Loucy (cell line): ENCODE measurements around the gene SLC9C2.

Experiments used
- H2AFZ ChIP-seq: fragments of 200-600 bp; sonication (generic); 2 replicates; pipeline ENCODE4 v1.6.0; 2016; ENCODE audit warnings: antibody characterized with exemption, mild to moderate bottlenecking, low read length, moderate library complexity
- H3F3A ChIP-seq: fragments of 200-600 bp; 2 replicates; pipeline ENCODE4 v1.6.0; 2016; ENCODE audit warnings: antibody characterized with exemption, low read depth, mild to moderate bottlenecking
- H3K27me3 ChIP-seq: fragments of 200-600 bp; sonication (generic); 2 replicates; pipeline ENCODE4 v1.6.1; 2014; ENCODE audit warnings: low read length, mild to moderate bottlenecking; ENCODE audit not compliant: insufficient read depth, poor library complexity, severe bottlenecking
- H3K36me3 ChIP-seq: fragments of 200-600 bp; sonication (generic); 2 replicates; pipeline ENCODE4 v1.6.1; 2016; ENCODE audit warnings: low read length; ENCODE audit not compliant: insufficient read depth
- H3K4me1 ChIP-seq: fragments of 200-600 bp; sonication (generic); 2 replicates; pipeline ENCODE4 v1.5.1; 2014; ENCODE audit warnings: low read length, mild to moderate bottlenecking; ENCODE audit not compliant: insufficient read depth, poor library complexity, severe bottlenecking
- H3K4me2 ChIP-seq: fragments of 200-600 bp; sonication (generic); 2 replicates; pipeline ENCODE4 v1.6.0; 2014; ENCODE audit warnings: antibody characterized with exemption, low read length, low read depth, mild to moderate bottlenecking; ENCODE audit not compliant: poor library complexity, severe bottlenecking
- H3K4me3 ChIP-seq: fragments of 200-600 bp; sonication (generic); 2 replicates; pipeline ENCODE4 v1.5.1; 2014; ENCODE audit warnings: low read length, mild to moderate bottlenecking, mixed read lengths; ENCODE audit not compliant: poor library complexity, severe bottlenecking
- H3K79me2 ChIP-seq: fragments of 200-600 bp; sonication (generic); 2 replicates; pipeline ENCODE4 v1.6.1; 2014; ENCODE audit warnings: low read length; ENCODE audit not compliant: insufficient read depth
- H3K9ac ChIP-seq: fragments of 200-600 bp; sonication (generic); 2 replicates; pipeline ENCODE4 v1.6.0; 2014; ENCODE audit warnings: mild to moderate bottlenecking, low read depth, low read length, moderate library complexity; ENCODE audit not compliant: poor library complexity, severe bottlenecking
- H3K9me2 ChIP-seq: fragments of 200-600 bp; sonication (generic); replicated peaks from 2 replicates; pipeline ENCODE4 v1.6.1; 2016; ENCODE audit warnings: low read depth, low read length, mixed read lengths
- H3K9me3 ChIP-seq: fragments of 200-600 bp; sonication (generic); 2 replicates; pipeline ENCODE4 v1.6.1; 2014; ENCODE audit warnings: mild to moderate bottlenecking, antibody characterized with exemption, low read length, low read depth; ENCODE audit not compliant: insufficient read depth
- H4K20me1 ChIP-seq: fragments of 200-600 bp; sonication (generic); 2 replicates; pipeline ENCODE4 v1.6.0; 2014; ENCODE audit warnings: antibody characterized with exemption, low read length, mild to moderate bottlenecking; ENCODE audit not compliant: insufficient read depth, poor library complexity, severe bottlenecking
- EZH2phosphoT487 ChIP-seq: fragments of 200-600 bp; IDR thresholded peaks from 2 replicates; pipeline ENCODE4 v1.6.1; 2018; ENCODE audit warnings: antibody characterized with exemption, mild to moderate bottlenecking, moderate library complexity, borderline replicate concordance
- TF ChIP-seq, protein P1 (sequence below): fragments of 200-600 bp; sonication (generic); conservative IDR thresholded peaks from 2 replicates; pipeline ENCODE4 v1.5.1; 2014; ENCODE audit warnings: mild to moderate bottlenecking, antibody characterized with exemption, low read length

The SLC9C2 gene

DNA sequence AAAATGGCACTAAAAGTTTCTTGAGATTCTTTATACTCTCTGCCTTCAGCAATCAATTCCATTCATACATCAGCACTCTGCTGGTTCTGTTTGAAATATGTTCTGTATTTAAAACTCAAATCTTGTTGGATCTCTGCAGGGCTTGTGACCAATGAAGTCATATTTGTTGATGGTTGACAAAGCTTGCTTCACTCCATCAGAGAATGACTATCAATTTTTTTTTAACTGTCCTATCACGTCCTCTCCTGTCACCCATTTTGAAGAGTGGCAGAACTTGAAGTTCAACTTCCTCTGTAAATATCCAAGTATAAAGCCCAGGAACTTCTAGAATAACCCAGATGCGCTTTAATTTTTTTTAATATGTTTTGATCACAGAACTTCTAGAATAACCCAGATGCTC, 114.9 kb downstream of the SLC9C2 start:
- H3K36me3 ChIP-seq: peaks cover 54% of the 10 kb centered on the region
- H3F3A ChIP-seq: no peaks in the 10 kb centered on the region
- no peaks in the 10 kb centered on the region for H3K27me3 ChIP-seq

DNA sequence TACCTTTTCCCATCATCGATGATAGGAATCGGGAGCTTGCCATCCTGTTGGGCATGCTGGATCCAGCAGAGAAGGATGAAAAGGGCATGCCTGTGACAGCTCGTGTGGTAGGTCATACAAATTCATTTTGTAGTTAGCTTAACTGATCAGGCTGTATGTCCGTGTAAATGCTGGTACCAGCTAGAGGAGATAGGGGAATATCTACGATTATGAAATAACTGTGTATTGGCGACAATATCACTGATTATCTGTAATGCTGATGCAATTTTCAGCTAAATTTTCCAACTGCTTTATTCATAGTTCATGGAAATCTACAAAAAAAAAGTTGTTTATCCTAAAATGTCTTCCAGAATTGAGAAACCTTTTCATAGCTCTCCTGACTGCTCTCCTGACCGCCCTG, 117.5 kb downstream of the SLC9C2 start:
- Histone ChIP-seq H3K4me2 (no peak overlapping the region), H3K27me3 (no peaks in the 10 kb centered on the region), H3K9me2 (no peaks in the 10 kb centered on the region), H2AFZ (no peak overlapping the region), H3K36me3 (peaks cover 76% of the 10 kb centered on the region), H3K9me3 (no peaks in the 10 kb centered on the region), H3K79me2 (peaks cover 19% of the 10 kb centered on the region), H3K4me1 (peaks cover 20% of the 10 kb centered on the region), H3K4me3 (no peak overlapping the region), H3K9ac (no peak overlapping the region), H4K20me1 (peaks cover 4% of the 10 kb centered on the region), H3F3A (no peaks in the 10 kb centered on the region)
- TF ChIP-seq, protein P1, sequence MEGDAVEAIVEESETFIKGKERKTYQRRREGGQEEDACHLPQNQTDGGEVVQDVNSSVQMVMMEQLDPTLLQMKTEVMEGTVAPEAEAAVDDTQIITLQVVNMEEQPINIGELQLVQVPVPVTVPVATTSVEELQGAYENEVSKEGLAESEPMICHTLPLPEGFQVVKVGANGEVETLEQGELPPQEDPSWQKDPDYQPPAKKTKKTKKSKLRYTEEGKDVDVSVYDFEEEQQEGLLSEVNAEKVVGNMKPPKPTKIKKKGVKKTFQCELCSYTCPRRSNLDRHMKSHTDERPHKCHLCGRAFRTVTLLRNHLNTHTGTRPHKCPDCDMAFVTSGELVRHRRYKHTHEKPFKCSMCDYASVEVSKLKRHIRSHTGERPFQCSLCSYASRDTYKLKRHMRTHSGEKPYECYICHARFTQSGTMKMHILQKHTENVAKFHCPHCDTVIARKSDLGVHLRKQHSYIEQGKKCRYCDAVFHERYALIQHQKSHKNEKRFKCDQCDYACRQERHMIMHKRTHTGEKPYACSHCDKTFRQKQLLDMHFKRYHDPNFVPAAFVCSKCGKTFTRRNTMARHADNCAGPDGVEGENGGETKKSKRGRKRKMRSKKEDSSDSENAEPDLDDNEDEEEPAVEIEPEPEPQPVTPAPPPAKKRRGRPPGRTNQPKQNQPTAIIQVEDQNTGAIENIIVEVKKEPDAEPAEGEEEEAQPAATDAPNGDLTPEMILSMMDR: no peak
- TF ChIP-seq EZH2phosphoT487: no peak

More for the DNA sequence above, 114.9 kb downstream of the SLC9C2 start:
- H3K9me2 ChIP-seq: no peaks in the 10 kb centered on the region
- no peaks in the 10 kb centered on the region for H3K79me2 ChIP-seq
- H3K4me3 ChIP-seq: no peak overlapping the region
- no peak overlapping the region for H3K4me2 ChIP-seq
- no peak for TF ChIP-seq EZH2phosphoT487
- TF ChIP-seq, protein P1: no peak
- no peaks in the 10 kb centered on the region for H3K4me1 ChIP-seq
- no peaks in the 10 kb centered on the region for H4K20me1 ChIP-seq
- no peak overlapping the region for H3K9ac ChIP-seq
- H3K9me3 ChIP-seq: no peaks in the 10 kb centered on the region
- no peak overlapping the region for H2AFZ ChIP-seq

DNA sequence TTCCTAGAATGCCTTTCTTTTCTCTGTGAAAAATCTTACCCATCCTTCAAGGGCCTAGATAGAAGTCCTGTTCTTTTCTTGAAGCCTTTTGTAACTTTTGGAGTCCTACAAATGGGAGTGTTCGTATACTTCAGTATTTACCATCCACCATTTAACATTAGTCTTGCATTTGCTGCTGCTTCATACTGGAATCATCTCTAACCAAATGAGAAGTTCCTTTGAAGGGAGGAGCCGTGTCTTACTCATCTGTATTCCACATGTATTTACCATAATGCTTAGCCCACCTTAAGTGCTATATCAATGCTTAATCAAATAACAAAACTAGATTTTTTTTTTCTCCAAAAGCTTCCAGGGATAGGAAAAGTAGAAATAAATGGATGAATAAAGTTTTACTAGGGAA, 118.6 kb downstream of the SLC9C2 start:
- TF ChIP-seq, protein P1: no peak
- TF ChIP-seq EZH2phosphoT487: no peak
- Histone ChIP-seq H3K27me3 (no peaks in the 10 kb centered on the region), H4K20me1 (peaks cover 15% of the 10 kb centered on the region), H3K9me2 (no peaks in the 10 kb centered on the region), H3K4me2 (peak overlapping the region; percentile 10), H3K79me2 (peaks cover 30% of the 10 kb centered on the region), H3K9me3 (no peaks in the 10 kb centered on the region), H3F3A (no peaks in the 10 kb centered on the region), H2AFZ (no peak overlapping the region), H3K9ac (no peak overlapping the region), H3K4me1 (peaks cover 32% of the 10 kb centered on the region), H3K4me3 (no peak overlapping the region), H3K36me3 (peaks cover 74% of the 10 kb centered on the region)
